Retinal pigment epithelial cell (primary cell): Measurements from ENCODE around the gene PARS2.

Experiments used
- DNase-seq: peaks from one replicate; pipeline ENCODE4 v3.0.0-alpha.2; 2010; ENCODE audit warnings: low read depth
- H3K4me3 ChIP-seq: 2 replicates; pipeline ENCODE4 v1.5.1; 2011; ENCODE audit warnings: mild to moderate bottlenecking, low read length, control low read depth, moderate library complexity
- TF ChIP-seq, protein P1 (sequence below): conservative IDR thresholded peaks from 2 replicates; pipeline ENCODE4 v1.5.1; 2011; ENCODE audit warnings: low read depth, low read length, control low read depth, inconsistent platforms

PARS2 gene

GRCh38 chr1:54711536-54711935 is 52.8 kb downstream of the PARS2 start:
- DNase-seq = no peak
- no peak overlapping the region for H3K4me3 ChIP-seq
- TF ChIP-seq, protein P1, sequence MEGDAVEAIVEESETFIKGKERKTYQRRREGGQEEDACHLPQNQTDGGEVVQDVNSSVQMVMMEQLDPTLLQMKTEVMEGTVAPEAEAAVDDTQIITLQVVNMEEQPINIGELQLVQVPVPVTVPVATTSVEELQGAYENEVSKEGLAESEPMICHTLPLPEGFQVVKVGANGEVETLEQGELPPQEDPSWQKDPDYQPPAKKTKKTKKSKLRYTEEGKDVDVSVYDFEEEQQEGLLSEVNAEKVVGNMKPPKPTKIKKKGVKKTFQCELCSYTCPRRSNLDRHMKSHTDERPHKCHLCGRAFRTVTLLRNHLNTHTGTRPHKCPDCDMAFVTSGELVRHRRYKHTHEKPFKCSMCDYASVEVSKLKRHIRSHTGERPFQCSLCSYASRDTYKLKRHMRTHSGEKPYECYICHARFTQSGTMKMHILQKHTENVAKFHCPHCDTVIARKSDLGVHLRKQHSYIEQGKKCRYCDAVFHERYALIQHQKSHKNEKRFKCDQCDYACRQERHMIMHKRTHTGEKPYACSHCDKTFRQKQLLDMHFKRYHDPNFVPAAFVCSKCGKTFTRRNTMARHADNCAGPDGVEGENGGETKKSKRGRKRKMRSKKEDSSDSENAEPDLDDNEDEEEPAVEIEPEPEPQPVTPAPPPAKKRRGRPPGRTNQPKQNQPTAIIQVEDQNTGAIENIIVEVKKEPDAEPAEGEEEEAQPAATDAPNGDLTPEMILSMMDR = no peak

GRCh38 chr1:54710841-54711240 is 53.5 kb downstream of the PARS2 start:
- H3K4me3 ChIP-seq = no peak overlapping the region
- TF ChIP-seq, protein P1 = no peak
- no peak for DNase-seq

DNA sequence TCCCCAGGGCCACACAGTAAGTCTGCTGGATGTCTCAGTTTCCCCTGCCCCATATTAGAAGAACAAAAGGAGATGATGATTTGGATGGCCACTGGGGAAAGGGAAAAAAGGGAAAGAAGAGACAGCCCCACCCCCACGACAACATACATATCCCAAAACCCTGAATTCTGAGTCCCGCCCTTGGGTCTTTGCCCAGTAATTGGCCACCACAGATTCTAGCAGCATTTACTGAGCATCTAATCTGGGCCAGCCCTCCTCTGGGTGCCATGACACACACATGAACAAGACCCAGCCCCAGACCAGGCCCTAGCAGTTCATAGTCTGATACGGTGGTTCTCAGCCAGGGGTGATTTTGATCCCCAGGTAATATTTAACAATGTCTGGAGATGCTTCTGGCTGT is 53.9 kb downstream of the PARS2 start:
- TF ChIP-seq, protein P1 = no peak
- no peak for DNase-seq
- H3K4me3 ChIP-seq = no peak overlapping the region

DNA sequence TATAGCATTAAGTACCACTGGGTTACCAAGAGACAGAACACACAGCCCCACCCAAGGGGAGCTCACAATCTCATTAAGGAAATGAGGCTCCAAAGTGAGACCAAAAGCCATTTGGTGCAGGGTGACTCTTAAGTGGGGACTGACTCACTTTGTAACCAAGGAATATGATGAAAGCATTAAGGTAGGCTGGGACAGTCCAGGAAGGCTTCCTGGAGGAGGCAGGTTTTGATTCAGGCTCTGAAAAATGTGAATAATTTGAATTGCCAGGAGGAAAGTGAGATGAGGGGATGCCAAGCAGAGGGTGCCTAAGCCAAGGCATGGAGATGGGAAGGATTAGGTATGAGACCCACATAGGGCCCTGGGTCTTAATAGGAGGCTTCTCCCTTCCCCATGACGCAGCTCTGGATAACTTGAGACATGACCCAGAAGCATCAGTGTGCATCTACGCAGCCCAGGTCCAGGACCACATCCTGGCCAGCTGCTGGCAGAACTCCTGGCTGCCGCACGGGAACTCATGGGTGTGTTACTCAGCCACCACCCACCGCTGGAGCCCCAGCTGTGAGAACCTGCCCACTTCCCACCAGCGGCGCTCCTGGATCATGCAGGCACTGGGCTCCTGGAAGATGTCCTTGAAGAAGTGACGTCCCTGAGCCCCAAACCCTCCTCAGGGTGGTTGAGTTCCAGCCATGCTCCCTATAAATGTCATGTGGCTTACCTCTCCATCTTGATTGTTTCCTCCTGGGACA is 54.6 kb downstream of the PARS2 start:
- no peak for DNase-seq
- H3K4me3 ChIP-seq = no peak overlapping the region
- TF ChIP-seq, protein P1 = no peak

GRCh38 chr1:54708385-54708784 is 55.9 kb downstream of the PARS2 start:
- no peak overlapping the region for H3K4me3 ChIP-seq
- TF ChIP-seq, protein P1 = no peak
- DNase-seq = no peak
